Neuron (in vitro differentiated cells): Measurements from ENCODE around the gene SNED1.
"Not testable (repeated sequence)": the region's sequence is repeated elsewhere in the genome, so short reads cannot be mapped to it uniquely, and the experiment has no call there.

Experiments
- H2AFZ ChIP-seq: one replicate; pipeline ENCODE4 v1.6.1; 2013; ENCODE audit warnings: low read depth, mild to moderate bottlenecking, inconsistent platforms, low read length, moderate library complexity
- H3K27me3 ChIP-seq: one replicate; pipeline ENCODE4 v1.6.1; 2013; ENCODE audit warnings: low read length; ENCODE audit not compliant: insufficient read depth
- H3K36me3 ChIP-seq: one replicate; pipeline ENCODE4 v1.6.1; 2013; ENCODE audit warnings: low read length; ENCODE audit not compliant: insufficient read depth
- H3K4me1 ChIP-seq: one replicate; pipeline ENCODE4 v1.6.1; 2013; ENCODE audit warnings: low read length; ENCODE audit not compliant: insufficient read depth
- H3K4me3 ChIP-seq: 2 replicates; pipeline ENCODE4 v1.5.1; 2013; ENCODE audit warnings: mild to moderate bottlenecking, low read length, moderate library complexity
- H3K9me3 ChIP-seq: one replicate; pipeline ENCODE4 v1.6.1; 2013; ENCODE audit warnings: low read length

The SNED1 gene

GRCh38 chr2:241094172-241094571 lies 95.8 kb downstream of the SNED1 start:
- H3K4me3 ChIP-seq: no peak overlapping the region
- no peaks in the 10 kb centered on the region for H3K27me3 ChIP-seq
- H3K4me1 ChIP-seq: no peaks in the 10 kb centered on the region
- H2AFZ ChIP-seq: no peak overlapping the region
- peaks cover 79% of the 10 kb centered on the region for H3K36me3 ChIP-seq
- H3K9me3 ChIP-seq: no peaks in the 10 kb centered on the region

- Histone ChIP-seq H3K27me3 (no peaks in the 10 kb centered on the region), H3K4me3 (no peak overlapping the region), H3K4me1 (no peaks in the 10 kb centered on the region), H3K36me3 (peaks cover 79% of the 10 kb centered on the region), H3K9me3 (no peaks in the 10 kb centered on the region), H2AFZ (no peak overlapping the region)
These were observed 96.6 kb downstream of the SNED1 start for GRCh38 chr2:241094924-241095420.

- H3K27me3 ChIP-seq: no peaks in the 10 kb centered on the region
- H3K9me3 ChIP-seq: no peaks in the 10 kb centered on the region
- H3K36me3 ChIP-seq: peaks cover 76% of the 10 kb centered on the region
- no peak overlapping the region for H3K4me3 ChIP-seq
- peaks cover 2% of the 10 kb centered on the region for H3K4me1 ChIP-seq
- H2AFZ ChIP-seq: no peak overlapping the region
These were observed 97.3 kb downstream of the SNED1 start for GRCh38 chr2:241095594-241096290.

GRCh38 chr2:241096979-241097378 lies 98.6 kb downstream of the SNED1 start:
- Histone ChIP-seq H2AFZ (no peak overlapping the region), H3K36me3 (peaks cover 69% of the 10 kb centered on the region), H3K9me3 (no peaks in the 10 kb centered on the region), H3K4me3 (no peak overlapping the region), H3K27me3 (no peaks in the 10 kb centered on the region), H3K4me1 (peaks cover 10% of the 10 kb centered on the region)

- no peak overlapping the region for H2AFZ ChIP-seq
- H3K4me1 ChIP-seq: peaks cover 16% of the 10 kb centered on the region
- H3K4me3 ChIP-seq: no peak overlapping the region
- no peaks in the 10 kb centered on the region for H3K27me3 ChIP-seq
- H3K36me3 ChIP-seq: peaks cover 49% of the 10 kb centered on the region
- H3K9me3 ChIP-seq: no peaks in the 10 kb centered on the region
These were observed 100.8 kb downstream of the SNED1 start for GRCh38 chr2:241099246-241099645.

GRCh38 chr2:241102239-241102803 lies 103.9 kb downstream of the SNED1 start, which contains the start of gene MTERF4:
MTERF4 (minus strand) TSS chr2:241102287; CDS start chr2:241102273, 14 bp downstream.
- H3K4me3 ChIP-seq: peak within 1 kb of the TSS; percentile 94
- H3K9me3 ChIP-seq: no peaks in the 10 kb centered on the region
- H3K4me1 ChIP-seq: peaks cover 16% of the 10 kb centered on the region
- H2AFZ ChIP-seq: peak within 1 kb of the TSS; percentile 99
- H3K27me3 ChIP-seq: no peaks in the 10 kb centered on the region
- peaks cover 32% of the 10 kb centered on the region for H3K36me3 ChIP-seq

- H3K27me3 ChIP-seq: no peaks in the 10 kb centered on the region
- peak overlapping the region; percentile 99 for H2AFZ ChIP-seq
- H3K4me3 ChIP-seq: peak overlapping the region; percentile 94
- peaks cover 38% of the 10 kb centered on the region for H3K36me3 ChIP-seq
- H3K9me3 ChIP-seq: no peaks in the 10 kb centered on the region
- peaks cover 16% of the 10 kb centered on the region for H3K4me1 ChIP-seq
These were observed 104.8 kb downstream of the SNED1 start for GRCh38 chr2:241103176-241103595.

GRCh38 chr2:241104611-241105010 lies 106.2 kb downstream of the SNED1 start:
- H2AFZ ChIP-seq, H3K4me3 ChIP-seq, H3K27me3 ChIP-seq, H3K9me3 ChIP-seq: not testable (repeated sequence)
- H3K36me3 ChIP-seq: peaks cover 30% of the 10 kb centered on the region
- H3K4me1 ChIP-seq: peaks cover 16% of the 10 kb centered on the region

GRCh38 chr2:241105641-241106040 lies 107.2 kb downstream of the SNED1 start:
- no peak overlapping the region for H3K4me3 ChIP-seq
- H3K36me3 ChIP-seq: peaks cover 28% of the 10 kb centered on the region
- no peak overlapping the region for H2AFZ ChIP-seq
- no peaks in the 10 kb centered on the region for H3K9me3 ChIP-seq
- no peaks in the 10 kb centered on the region for H3K27me3 ChIP-seq
- peaks cover 15% of the 10 kb centered on the region for H3K4me1 ChIP-seq

GRCh38 chr2:241107031-241107783 lies 108.8 kb downstream of the SNED1 start:
- H3K27me3 ChIP-seq: no peaks in the 10 kb centered on the region
- H3K4me1 ChIP-seq: peaks cover 6% of the 10 kb centered on the region
- no peaks in the 10 kb centered on the region for H3K9me3 ChIP-seq
- H3K36me3 ChIP-seq: peaks cover 25% of the 10 kb centered on the region
- no peak overlapping the region for H2AFZ ChIP-seq
- no peak overlapping the region for H3K4me3 ChIP-seq

- H3K27me3 ChIP-seq: no peaks in the 10 kb centered on the region
- H2AFZ ChIP-seq: no peak overlapping the region
- peaks cover 26% of the 10 kb centered on the region for H3K36me3 ChIP-seq
- H3K4me1 ChIP-seq: peaks cover under 1% of the 10 kb centered on the region
- H3K4me3 ChIP-seq: no peak overlapping the region
- no peaks in the 10 kb centered on the region for H3K9me3 ChIP-seq
These were observed 110.1 kb downstream of the SNED1 start for GRCh38 chr2:241108271-241109209.

GRCh38 chr2:241109210-241110088 lies 111.0 kb downstream of the SNED1 start:
- H3K4me3 ChIP-seq: no peak overlapping the region
- no peaks in the 10 kb centered on the region for H3K4me1 ChIP-seq
- no peaks in the 10 kb centered on the region for H3K27me3 ChIP-seq
- peaks cover 35% of the 10 kb centered on the region for H3K36me3 ChIP-seq
- no peak overlapping the region for H2AFZ ChIP-seq
- no peaks in the 10 kb centered on the region for H3K9me3 ChIP-seq
